GM12878 (cell line): ENCODE results near the gene PHKB. TPM values are rescaled to one million over a fixed set of nuclear protein-coding genes. Genes with fewer than 3 reads are reported as not detected.

Experiments used
- ASH2L ChIP-seq: fragments of 300-600, 200-600 bp; sonication (generic); IDR thresholded peaks from 2 replicates; pipeline ENCODE4 v1.6.1; 2017; ENCODE audit warnings: low read depth, mild to moderate bottlenecking, borderline replicate concordance
- BRCA1 ChIP-seq: IDR thresholded peaks from 2 replicates; pipeline ENCODE4 v1.6.1; 2011; ENCODE audit warnings: low read depth, low read length, improper control_type of control experiment
- CBX3 ChIP-seq: fragments of 200-600 bp; sonication (generic); IDR thresholded peaks from 2 replicates; pipeline ENCODE4 v1.6.1; 2016; ENCODE audit warnings: low read depth, borderline replicate concordance
- CREM ChIP-seq: IDR thresholded peaks from 2 replicates; pipeline ENCODE4 v1.6.1; 2014; ENCODE audit warnings: antibody characterized with exemption, low read depth
- EED ChIP-seq: sonication (generic); IDR thresholded peaks from 2 replicates; pipeline ENCODE4 v1.6.1; 2016; ENCODE audit warnings: antibody characterized with exemption, low read depth
- FOXM1 ChIP-seq: IDR thresholded peaks from 2 replicates; pipeline ENCODE4 v1.6.1; 2012; ENCODE audit warnings: low read depth, mild to moderate bottlenecking, inconsistent platforms, low read length, moderate library complexity
- GABPA ChIP-seq: IDR thresholded peaks from 2 replicates; pipeline ENCODE4 v1.6.1; 2014; ENCODE audit warnings: antibody characterized with exemption, low read depth, mild to moderate bottlenecking, inconsistent platforms
- HCFC1 ChIP-seq: fragments of 150-350 bp; IDR thresholded peaks from 2 replicates; pipeline ENCODE4 v1.6.1; 2014; ENCODE audit warnings: low read length
- NR2F1 ChIP-seq: fragments of 450-650 bp; conservative IDR thresholded peaks from 2 replicates; pipeline ENCODE4 v1.6.1; 2017; ENCODE audit warnings: mild to moderate bottlenecking
- RAD21 ChIP-seq: IDR thresholded peaks from 2 replicates; pipeline ENCODE4 v1.6.1; 2011; ENCODE audit warnings: mild to moderate bottlenecking, low read depth, low read length, moderate library complexity; ENCODE audit not compliant: insufficient read depth
- RUNX3 ChIP-seq: IDR thresholded peaks from 2 replicates; pipeline ENCODE4 v1.6.1; 2012; ENCODE audit warnings: low read length, inconsistent platforms
- SIN3A ChIP-seq: IDR thresholded peaks from 2 replicates; pipeline ENCODE4 v1.6.1; 2012; ENCODE audit warnings: low read depth, low read length, improper control_type of control experiment
- SIX5 ChIP-seq: IDR thresholded peaks from 2 replicates; pipeline ENCODE4 v1.6.1; 2011; ENCODE audit warnings: mild to moderate bottlenecking, low read depth, low read length, moderate library complexity; ENCODE audit not compliant: severe bottlenecking
- SREBF1 ChIP-seq: IDR thresholded peaks from 2 replicates; pipeline ENCODE4 v1.6.1; 2012; ENCODE audit warnings: mild to moderate bottlenecking, low read length
- TAF1 ChIP-seq: IDR thresholded peaks from 2 replicates; pipeline ENCODE4 v1.6.1; 2011; ENCODE audit warnings: mild to moderate bottlenecking, low read depth, low read length, borderline replicate concordance
- TARDBP ChIP-seq: IDR thresholded peaks from 2 replicates; pipeline ENCODE4 v1.6.1; 2016; ENCODE audit warnings: borderline replicate concordance
- ZNF24 ChIP-seq: fragments of 450-650 bp; IDR thresholded peaks from 2 replicates; pipeline ENCODE4 v1.6.1; 2017; ENCODE audit warnings: antibody characterized with exemption, mild to moderate bottlenecking
- polyA plus RNA-seq, 11 experiments: library from polyadenylated mRNA; depleted of rRNA in 4 of 11; unstranded in 6 of 11; stranded (reverse) in 5 of 11; fragments of >200 nt; fragmentation: Nextera tagmentation in 4 of 11; fragmentation: Illumina TruSeq in 1 of 11; extraction: Ambion mirVana in 4 of 11; extraction: Trizol in 1 of 11; gene quantifications; 1 replicate in 1 of 11; 2 replicates in 10 of 11; pipeline versions ENCODE4 v1.2.1 to v1.2.3, GENCODE V29; 2011 to 2016; ENCODE audit warnings: inconsistent platforms in 2 of 11, missing spikeins in 2 of 11, low read depth in 1 of 11
- total RNA-seq, 4 experiments: library from RNA; depleted of rRNA in 3 of 4; stranded (reverse); fragments of >200 nt in 3 of 4; fragmentation: Illumina TruSeq in 1 of 4; extraction: Trizol in 1 of 4; gene quantifications; 2 replicates each; pipeline versions ENCODE4 v1.2.1 to v1.2.3, GENCODE V29; 2013 to 2021
- TF ChIP-seq, protein P1 (sequence below): fragments of 450-650 bp; IDR thresholded peaks from 2 replicates; pipeline ENCODE4 v1.6.1; 2017; ENCODE audit warnings: mild to moderate bottlenecking
- TF ChIP-seq, protein P2 (sequence below): fragments of 450-650 bp; IDR thresholded peaks from 2 replicates; pipeline ENCODE4 v1.6.1; 2016; ENCODE audit warnings: mild to moderate bottlenecking

PHKB gene
- total and polyA plus RNA-seq, 10 of the 15 experiments (the other 5 are each of a cell fraction or from before 2014, with no cell fraction given), result 14.2 to 65.6 (median 37.0) TPM

DNA sequence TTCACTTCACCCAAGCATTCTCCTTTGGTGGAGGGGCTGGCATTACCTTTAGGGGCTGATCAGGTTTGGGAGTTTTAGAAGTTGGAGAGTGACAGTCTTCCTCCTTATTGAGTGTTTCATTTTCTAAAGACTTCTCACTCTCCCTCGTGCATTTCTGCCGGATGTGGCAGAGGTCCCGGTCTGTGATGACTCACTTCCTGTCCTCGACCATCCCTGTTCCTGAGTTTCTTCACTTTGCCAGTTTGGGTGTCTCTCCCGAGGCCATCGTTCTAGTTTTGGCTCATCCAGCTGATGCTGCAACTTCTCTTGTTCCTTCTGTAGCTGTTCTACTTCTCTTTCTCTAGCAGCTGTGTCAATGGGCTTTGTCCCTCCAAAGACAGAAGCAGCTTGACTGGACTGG lies 104.3 kb downstream of the PHKB start (continued):
- TF ChIP-seq, protein P1, sequence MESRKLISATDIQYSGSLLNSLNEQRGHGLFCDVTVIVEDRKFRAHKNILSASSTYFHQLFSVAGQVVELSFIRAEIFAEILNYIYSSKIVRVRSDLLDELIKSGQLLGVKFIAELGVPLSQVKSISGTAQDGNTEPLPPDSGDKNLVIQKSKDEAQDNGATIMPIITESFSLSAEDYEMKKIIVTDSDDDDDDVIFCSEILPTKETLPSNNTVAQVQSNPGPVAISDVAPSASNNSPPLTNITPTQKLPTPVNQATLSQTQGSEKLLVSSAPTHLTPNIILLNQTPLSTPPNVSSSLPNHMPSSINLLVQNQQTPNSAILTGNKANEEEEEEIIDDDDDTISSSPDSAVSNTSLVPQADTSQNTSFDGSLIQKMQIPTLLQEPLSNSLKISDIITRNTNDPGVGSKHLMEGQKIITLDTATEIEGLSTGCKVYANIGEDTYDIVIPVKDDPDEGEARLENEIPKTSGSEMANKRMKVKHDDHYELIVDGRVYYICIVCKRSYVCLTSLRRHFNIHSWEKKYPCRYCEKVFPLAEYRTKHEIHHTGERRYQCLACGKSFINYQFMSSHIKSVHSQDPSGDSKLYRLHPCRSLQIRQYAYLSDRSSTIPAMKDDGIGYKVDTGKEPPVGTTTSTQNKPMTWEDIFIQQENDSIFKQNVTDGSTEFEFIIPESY, result no peak
- TF ChIP-seq GABPA, result peak; percentile 77
- TF ChIP-seq BRCA1, result no peak
- peak; percentile 75 for TF ChIP-seq EED
- peak; percentile 31; the same call in 1 of the 2 replicates for TF ChIP-seq CREM
- no peak for TF ChIP-seq HCFC1
- TF ChIP-seq, protein P2, sequence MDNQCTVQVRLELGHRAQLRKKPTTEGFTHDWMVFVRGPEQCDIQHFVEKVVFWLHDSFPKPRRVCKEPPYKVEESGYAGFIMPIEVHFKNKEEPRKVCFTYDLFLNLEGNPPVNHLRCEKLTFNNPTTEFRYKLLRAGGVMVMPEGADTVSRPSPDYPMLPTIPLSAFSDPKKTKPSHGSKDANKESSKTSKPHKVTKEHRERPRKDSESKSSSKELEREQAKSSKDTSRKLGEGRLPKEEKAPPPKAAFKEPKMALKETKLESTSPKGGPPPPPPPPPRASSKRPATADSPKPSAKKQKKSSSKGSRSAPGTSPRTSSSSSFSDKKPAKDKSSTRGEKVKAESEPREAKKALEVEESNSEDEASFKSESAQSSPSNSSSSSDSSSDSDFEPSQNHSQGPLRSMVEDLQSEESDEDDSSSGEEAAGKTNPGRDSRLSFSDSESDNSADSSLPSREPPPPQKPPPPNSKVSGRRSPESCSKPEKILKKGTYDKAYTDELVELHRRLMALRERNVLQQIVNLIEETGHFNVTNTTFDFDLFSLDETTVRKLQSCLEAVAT, result no peak
- TF ChIP-seq NR2F1, result no peak
- no peak for TF ChIP-seq ZNF24
- no peak for TF ChIP-seq CBX3
- no peak for TF ChIP-seq TARDBP
- TF ChIP-seq TAF1, result no peak
- no peak for TF ChIP-seq FOXM1
- no peak for TF ChIP-seq SIN3A
- no peak for TF ChIP-seq SIX5
- no peak for TF ChIP-seq RAD21
- peak; percentile 70 for TF ChIP-seq RUNX3
- no peak for TF ChIP-seq ASH2L
- no peak for TF ChIP-seq SREBF1
